Measurements from ENCODE around the gene C9orf50. TPM values are rescaled to one million over a fixed set of nuclear protein-coding genes. Genes with fewer than 3 reads are reported as not detected.
A peak's percentile ranks its signal among the peaks of the same experiment; 100 is the strongest.

The C9orf50 gene
- polyA plus RNA-seq, 1 donor from 2014 or later: not detected

GRCh38 chr9:129624168-129624759 is 3.4 kb upstream of the C9orf50 start:
- no peaks in the 10 kb centered on the region for H3K9me3 ChIP-seq (ENCODE audit: low read length)
- H3K79me2 ChIP-seq (replicated peaks; ENCODE audit: insufficient read depth, low read length): peaks cover 32% of the 10 kb centered on the region
- no peak overlapping the region for H2AFZ ChIP-seq (ENCODE audit: low read depth, low read length)
- TF ChIP-seq EP300 (conservative IDR thresholded peaks at IDR 0.05; ENCODE audit: poor library complexity, severe bottlenecking) (no peak), SMC3 (conservative IDR thresholded peaks at IDR 0.05; ENCODE audit: poor library complexity) (peak; percentile 59), EZH2 (IDR thresholded peaks at IDR 0.05; ENCODE audit: borderline replicate concordance, insufficient read depth, low read length, poor library complexity, severe bottlenecking) (no peak), RAD21 (conservative IDR thresholded peaks at IDR 0.05) (peak; percentile 38)
- TF ChIP-seq, protein P1, sequence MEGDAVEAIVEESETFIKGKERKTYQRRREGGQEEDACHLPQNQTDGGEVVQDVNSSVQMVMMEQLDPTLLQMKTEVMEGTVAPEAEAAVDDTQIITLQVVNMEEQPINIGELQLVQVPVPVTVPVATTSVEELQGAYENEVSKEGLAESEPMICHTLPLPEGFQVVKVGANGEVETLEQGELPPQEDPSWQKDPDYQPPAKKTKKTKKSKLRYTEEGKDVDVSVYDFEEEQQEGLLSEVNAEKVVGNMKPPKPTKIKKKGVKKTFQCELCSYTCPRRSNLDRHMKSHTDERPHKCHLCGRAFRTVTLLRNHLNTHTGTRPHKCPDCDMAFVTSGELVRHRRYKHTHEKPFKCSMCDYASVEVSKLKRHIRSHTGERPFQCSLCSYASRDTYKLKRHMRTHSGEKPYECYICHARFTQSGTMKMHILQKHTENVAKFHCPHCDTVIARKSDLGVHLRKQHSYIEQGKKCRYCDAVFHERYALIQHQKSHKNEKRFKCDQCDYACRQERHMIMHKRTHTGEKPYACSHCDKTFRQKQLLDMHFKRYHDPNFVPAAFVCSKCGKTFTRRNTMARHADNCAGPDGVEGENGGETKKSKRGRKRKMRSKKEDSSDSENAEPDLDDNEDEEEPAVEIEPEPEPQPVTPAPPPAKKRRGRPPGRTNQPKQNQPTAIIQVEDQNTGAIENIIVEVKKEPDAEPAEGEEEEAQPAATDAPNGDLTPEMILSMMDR (IDR thresholded peaks at IDR 0.05; ENCODE audit: poor library complexity, severe bottlenecking): peak; percentile 54
- TF ChIP-seq, protein P2, sequence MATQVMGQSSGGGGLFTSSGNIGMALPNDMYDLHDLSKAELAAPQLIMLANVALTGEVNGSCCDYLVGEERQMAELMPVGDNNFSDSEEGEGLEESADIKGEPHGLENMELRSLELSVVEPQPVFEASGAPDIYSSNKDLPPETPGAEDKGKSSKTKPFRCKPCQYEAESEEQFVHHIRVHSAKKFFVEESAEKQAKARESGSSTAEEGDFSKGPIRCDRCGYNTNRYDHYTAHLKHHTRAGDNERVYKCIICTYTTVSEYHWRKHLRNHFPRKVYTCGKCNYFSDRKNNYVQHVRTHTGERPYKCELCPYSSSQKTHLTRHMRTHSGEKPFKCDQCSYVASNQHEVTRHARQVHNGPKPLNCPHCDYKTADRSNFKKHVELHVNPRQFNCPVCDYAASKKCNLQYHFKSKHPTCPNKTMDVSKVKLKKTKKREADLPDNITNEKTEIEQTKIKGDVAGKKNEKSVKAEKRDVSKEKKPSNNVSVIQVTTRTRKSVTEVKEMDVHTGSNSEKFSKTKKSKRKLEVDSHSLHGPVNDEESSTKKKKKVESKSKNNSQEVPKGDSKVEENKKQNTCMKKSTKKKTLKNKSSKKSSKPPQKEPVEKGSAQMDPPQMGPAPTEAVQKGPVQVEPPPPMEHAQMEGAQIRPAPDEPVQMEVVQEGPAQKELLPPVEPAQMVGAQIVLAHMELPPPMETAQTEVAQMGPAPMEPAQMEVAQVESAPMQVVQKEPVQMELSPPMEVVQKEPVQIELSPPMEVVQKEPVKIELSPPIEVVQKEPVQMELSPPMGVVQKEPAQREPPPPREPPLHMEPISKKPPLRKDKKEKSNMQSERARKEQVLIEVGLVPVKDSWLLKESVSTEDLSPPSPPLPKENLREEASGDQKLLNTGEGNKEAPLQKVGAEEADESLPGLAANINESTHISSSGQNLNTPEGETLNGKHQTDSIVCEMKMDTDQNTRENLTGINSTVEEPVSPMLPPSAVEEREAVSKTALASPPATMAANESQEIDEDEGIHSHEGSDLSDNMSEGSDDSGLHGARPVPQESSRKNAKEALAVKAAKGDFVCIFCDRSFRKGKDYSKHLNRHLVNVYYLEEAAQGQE (IDR thresholded peaks at IDR 0.05; ENCODE audit: borderline replicate concordance): no peak
- H3K9me2 ChIP-seq (ENCODE audit: insufficient read depth, low read length): no peaks in the 10 kb centered on the region
- H3K36me3 ChIP-seq (ENCODE audit: insufficient read depth, low read length): no peaks in the 10 kb centered on the region
- H3K27ac ChIP-seq (ENCODE audit: low read length): no peak overlapping the region
- peaks cover 6% of the 10 kb centered on the region for H4K20me1 ChIP-seq (ENCODE audit: insufficient read depth)
- no peaks in the 10 kb centered on the region for H3F3A ChIP-seq (ENCODE audit: insufficient read depth, low read length, poor library complexity, severe bottlenecking)
- H3K4me2 ChIP-seq (ENCODE audit: low read length): no peak overlapping the region
- H3K4me3 ChIP-seq (ENCODE audit: low read length): no peak overlapping the region
- H3K27me3 ChIP-seq (ENCODE audit: insufficient read depth, low read depth, low read length): peaks cover 19% of the 10 kb centered on the region
- no peak overlapping the region for H3K9ac ChIP-seq (ENCODE audit: low read length)

GRCh38 chr9:129623331-129623730 is 2.4 kb upstream of the C9orf50 start:
- Histone ChIP-seq H3K9me3 (ENCODE audit: low read length) (no peaks in the 10 kb centered on the region), H3K27me3 (ENCODE audit: insufficient read depth, low read depth, low read length) (peaks cover 24% of the 10 kb centered on the region), H3K36me3 (ENCODE audit: insufficient read depth, low read length) (no peaks in the 10 kb centered on the region), H3K4me2 (ENCODE audit: low read length) (no peak overlapping the region), H2AFZ (ENCODE audit: low read depth, low read length) (no peak overlapping the region), H3K79me2 (replicated peaks; ENCODE audit: insufficient read depth, low read length) (peaks cover 23% of the 10 kb centered on the region), H3F3A (ENCODE audit: insufficient read depth, low read length, poor library complexity, severe bottlenecking) (no peaks in the 10 kb centered on the region), H3K9me2 (ENCODE audit: insufficient read depth, low read length) (no peaks in the 10 kb centered on the region), H3K4me3 (ENCODE audit: low read length) (no peak overlapping the region), H3K27ac (ENCODE audit: low read length) (no peak overlapping the region), H3K9ac (ENCODE audit: low read length) (no peak overlapping the region), H4K20me1 (ENCODE audit: insufficient read depth) (peaks cover 6% of the 10 kb centered on the region)
- TF ChIP-seq TAF1 (IDR thresholded peaks at IDR 0.05; ENCODE audit: low read depth) (no peak), EZH2 (IDR thresholded peaks at IDR 0.05; ENCODE audit: borderline replicate concordance, insufficient read depth, low read length, poor library complexity, severe bottlenecking) (no peak), RAD21 (conservative IDR thresholded peaks at IDR 0.05) (no peak), POLR2AphosphoS5 (IDR thresholded peaks at IDR 0.05) (no peak), EP300 (conservative IDR thresholded peaks at IDR 0.05; ENCODE audit: poor library complexity, severe bottlenecking) (no peak), MXI1 (conservative IDR thresholded peaks at IDR 0.05; ENCODE audit: poor library complexity, severe bottlenecking) (no peak), SMC3 (conservative IDR thresholded peaks at IDR 0.05; ENCODE audit: poor library complexity) (no peak)
- TF ChIP-seq, protein P1 (IDR thresholded peaks at IDR 0.05; ENCODE audit: poor library complexity, severe bottlenecking): no peak
- TF ChIP-seq, protein P2 (IDR thresholded peaks at IDR 0.05; ENCODE audit: borderline replicate concordance): no peak

All from neural cell (in vitro differentiated cells).